22Rv1 (cell line): Measurements from ENCODE around the gene TEX2.

Experiments
- CTCF ChIP-seq: fragments of 450-650 bp; IDR thresholded peaks from 2 replicates; pipeline ENCODE4 v1.5.1; 2017; ENCODE audit warnings: mild to moderate bottlenecking
- ZFX ChIP-seq: fragments of 450-650 bp; IDR thresholded peaks from 2 replicates; pipeline ENCODE4 v1.6.1; 2017; ENCODE audit warnings: antibody characterized with exemption, borderline replicate concordance

GRCh38 chr17:64165347-64165746, 97.7 kb downstream of the TEX2 start:
- TF ChIP-seq CTCF (no peak), ZFX (no peak)
